GM12892 (cell line): ENCODE measurements around the gene CYP51A1.

Source experiments
- DNase-seq: peaks from one replicate; pipeline ENCODE4 v3.0.0; 2011; ENCODE audit not compliant: insufficient read length
- FAIRE-seq: peaks from 2 replicates; lab custom pipeline; 2011; peaks lifted over from hg19 to GRCh38; lab: Jason Lieb, UNC
- POLR2A ChIP-seq: IDR thresholded peaks from 2 replicates; pipeline ENCODE4 v1.6.1; 2011; ENCODE audit warnings: low read depth, low read length, control low read depth
- POLR2AphosphoS5 ChIP-seq: IDR thresholded peaks from 2 replicates; pipeline ENCODE4 v1.6.1; 2011; ENCODE audit warnings: low read depth, low read length, control low read depth
- TAF1 ChIP-seq: IDR thresholded peaks from 2 replicates; pipeline ENCODE4 v1.6.1; 2011; ENCODE audit warnings: low read depth, mild to moderate bottlenecking, control low read depth, low read length, borderline replicate concordance

The CYP51A1 gene

DNA sequence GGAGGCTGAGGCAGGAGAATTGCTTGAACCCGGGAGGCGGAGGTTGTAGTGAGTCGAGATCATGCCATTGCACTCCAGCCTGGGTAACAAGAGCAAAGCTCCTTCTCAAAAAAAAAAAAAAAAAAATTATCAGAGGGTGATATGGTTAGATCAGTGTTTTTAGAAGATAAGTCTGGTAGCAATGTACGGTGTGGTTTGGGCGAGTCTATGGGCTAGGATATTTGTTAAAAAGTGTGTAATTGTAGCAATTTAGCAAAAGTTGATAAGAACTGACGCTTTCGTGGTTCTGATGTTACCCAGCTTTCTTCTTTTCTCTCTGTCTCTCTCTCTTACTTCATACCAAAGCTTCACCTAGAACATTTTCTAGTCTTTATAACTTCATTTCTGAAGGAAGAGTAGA lies 6.9 kb upstream of the CYP51A1 start:
- FAIRE-seq (no peak), DNase-seq (no peak)
- no peak for TF ChIP-seq POLR2A
- TF ChIP-seq POLR2AphosphoS5: no peak
- TF ChIP-seq TAF1: no peak

DNA sequence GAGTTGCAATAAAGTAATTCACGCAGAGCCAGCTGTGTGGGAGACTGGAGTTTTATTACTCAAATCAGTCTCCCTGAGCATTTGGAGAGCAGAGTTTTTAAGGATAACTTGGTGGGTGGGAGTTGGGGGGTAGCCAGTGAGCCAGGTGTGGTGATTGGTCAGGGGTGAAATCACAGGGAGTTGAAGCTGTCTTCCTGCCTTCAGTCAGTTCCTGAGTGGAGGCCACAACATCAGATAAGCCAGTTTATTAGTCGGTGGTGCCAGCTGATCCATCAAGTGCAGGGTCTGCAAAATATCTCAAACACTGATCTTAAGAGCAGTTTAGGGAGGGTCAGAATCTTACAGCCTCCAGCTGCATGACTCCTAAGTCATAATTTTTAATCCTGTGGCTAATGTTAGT lies 3.3 kb upstream of the CYP51A1 start:
- FAIRE-seq: no peak
- DNase-seq: no peak
- TF ChIP-seq POLR2A: no peak
- TF ChIP-seq TAF1: no peak
- TF ChIP-seq POLR2AphosphoS5: no peak

DNA sequence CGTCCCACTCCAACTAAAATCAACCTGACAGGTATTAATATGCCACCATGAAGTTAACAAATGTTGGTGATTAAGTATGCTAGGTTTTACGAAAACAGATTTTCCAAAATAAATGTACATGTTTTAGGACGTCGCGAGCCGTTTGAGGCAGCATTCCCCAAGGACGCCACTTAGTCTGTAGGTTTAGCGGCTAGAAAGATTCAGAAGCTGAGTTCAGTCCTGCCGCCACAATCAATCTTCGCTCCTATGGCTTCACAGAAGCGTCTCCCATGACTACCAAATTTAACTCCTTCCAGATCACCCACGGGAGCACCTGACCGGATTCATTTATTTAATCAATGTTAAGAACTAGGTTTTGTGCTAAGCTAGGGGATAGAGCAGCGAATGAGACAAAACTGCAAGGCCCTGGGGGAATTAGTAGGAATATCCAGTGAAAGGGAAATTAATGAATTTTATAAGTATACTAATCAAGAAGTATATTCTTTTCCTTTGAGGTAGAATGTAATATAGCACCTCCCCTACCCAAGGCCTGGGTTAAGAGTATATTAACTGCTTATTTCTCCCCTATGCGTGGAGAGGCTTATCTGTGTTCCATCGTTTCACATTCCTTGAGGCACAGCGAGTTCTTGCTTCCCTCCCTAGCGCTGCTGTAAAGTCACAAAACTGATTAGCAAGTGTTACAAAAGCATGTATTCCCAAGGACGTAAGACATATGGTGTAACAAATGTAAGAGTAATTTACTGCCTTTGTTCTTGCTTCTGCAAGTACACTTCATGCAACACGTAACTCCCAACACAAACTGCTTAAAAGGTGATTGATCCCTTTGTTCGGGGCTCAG lies 994 bp upstream of the CYP51A1 start:
- no peak for TF ChIP-seq POLR2A
- no peak for TF ChIP-seq POLR2AphosphoS5
- TF ChIP-seq TAF1: no peak
- peak; percentile 3 for DNase-seq
- no peak for FAIRE-seq

DNA sequence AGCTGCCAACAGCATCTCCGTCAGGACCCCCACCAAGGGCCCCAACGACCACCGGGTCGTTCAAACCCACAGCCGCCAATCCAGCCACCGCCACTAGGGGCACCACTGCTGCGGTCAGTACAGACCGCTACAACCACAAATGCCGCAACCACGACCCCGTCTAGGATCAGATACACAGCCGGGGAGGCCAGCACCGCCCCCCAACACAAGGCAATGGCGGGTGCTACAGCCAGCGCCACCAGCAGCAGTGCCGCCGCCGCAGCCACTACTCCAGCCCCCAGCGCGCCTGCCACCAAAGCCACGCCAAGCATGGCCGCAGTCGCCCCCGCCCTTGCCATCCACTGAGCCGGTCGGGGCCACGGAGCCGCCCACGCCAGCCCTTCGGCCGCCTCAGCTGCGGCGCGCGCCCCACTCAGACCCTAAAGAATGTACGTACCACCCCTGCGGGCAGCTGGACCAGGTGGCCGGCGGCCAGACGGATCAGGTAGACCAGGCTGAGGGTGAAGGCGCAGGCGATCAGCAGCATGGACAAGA lies 473 bp downstream of the CYP51A1 start:
- DNase-seq (peak; percentile 32), FAIRE-seq (peak; percentile 33)
- no peak for TF ChIP-seq POLR2A
- TF ChIP-seq TAF1: no peak
- TF ChIP-seq POLR2AphosphoS5: no peak

DNA sequence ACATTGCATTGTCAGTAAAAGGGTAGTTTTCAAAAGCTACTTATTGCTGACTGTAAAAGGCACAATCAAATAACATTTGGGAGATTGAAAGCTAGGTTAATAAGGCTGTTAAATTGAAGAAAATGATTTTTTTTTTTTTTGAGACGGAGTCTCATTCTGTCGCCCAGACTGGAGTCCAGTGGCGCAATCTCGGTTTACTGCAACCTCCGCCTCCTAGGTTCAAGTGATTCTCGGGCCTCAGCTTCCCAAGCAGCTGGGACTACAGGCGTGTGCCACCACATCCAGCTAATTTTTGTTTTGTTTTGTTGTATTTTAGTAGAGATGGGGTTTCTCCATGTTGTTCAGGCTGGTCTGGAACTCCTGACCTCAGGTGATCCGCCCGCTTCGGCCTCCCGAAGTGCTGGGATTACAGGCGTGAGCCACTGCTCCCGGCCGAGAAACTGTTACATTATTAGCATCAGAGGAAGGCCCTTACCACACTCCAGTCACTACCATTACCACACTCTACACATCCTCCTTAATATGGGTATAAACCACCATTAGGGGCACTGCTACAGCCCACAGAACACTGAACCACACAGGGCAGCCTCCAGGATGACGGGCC lies 1.0 kb downstream of the CYP51A1 start:
- FAIRE-seq: no peak
- DNase-seq: no peak
- TF ChIP-seq POLR2A (no peak), TAF1 (no peak), POLR2AphosphoS5 (no peak)

DNA sequence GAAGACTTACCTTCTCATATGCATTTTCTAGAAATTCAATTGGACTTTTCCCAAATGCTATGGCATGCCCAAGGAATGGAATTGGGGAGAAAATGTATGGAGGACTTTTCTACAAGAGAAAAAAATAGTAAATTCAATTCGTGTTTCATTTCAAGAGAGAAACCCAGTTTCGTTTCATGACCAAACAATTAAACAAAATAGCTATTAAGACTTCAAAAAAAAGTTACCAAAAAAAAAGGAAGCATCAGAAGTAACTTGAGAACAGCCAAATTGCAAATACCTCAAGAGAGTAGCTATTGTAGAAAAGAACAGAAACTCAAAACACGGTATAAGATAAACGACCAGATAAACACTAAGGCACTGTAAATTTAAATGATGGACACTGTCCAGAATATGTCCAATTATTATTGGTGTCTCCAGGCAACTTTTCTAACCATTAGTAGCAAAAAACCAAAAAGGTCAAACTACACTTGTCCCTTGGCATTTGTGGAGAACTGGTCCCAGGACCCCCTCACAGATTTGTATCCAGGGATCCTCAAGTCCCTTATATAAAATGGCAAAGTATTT lies 2.4 kb downstream of the CYP51A1 start:
- DNase-seq (no peak), FAIRE-seq (no peak)
- TF ChIP-seq POLR2A: no peak
- no peak for TF ChIP-seq POLR2AphosphoS5
- no peak for TF ChIP-seq TAF1

DNA sequence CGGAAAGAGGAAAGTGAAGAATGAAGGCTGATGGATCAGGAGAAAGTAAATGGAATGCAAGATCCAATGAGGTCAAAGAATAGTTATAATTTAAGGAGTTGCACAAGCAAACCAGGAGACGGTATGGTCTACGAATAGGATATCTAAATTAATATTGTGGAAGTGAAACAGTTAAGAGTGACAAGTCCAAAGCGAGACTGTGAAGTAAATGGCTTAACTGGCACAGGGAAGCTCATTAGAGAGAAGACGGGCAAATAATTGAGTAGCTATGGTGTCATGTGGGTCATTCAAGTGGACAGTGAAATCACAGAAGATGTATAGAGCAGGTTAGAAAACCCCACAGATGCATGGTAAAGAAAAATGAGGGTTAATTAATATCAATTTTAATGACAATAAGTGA lies 3.2 kb downstream of the CYP51A1 start:
- DNase-seq: no peak
- no peak for TF ChIP-seq POLR2AphosphoS5
- TF ChIP-seq TAF1: no peak
- no peak for TF ChIP-seq POLR2A
- no peak for FAIRE-seq

DNA sequence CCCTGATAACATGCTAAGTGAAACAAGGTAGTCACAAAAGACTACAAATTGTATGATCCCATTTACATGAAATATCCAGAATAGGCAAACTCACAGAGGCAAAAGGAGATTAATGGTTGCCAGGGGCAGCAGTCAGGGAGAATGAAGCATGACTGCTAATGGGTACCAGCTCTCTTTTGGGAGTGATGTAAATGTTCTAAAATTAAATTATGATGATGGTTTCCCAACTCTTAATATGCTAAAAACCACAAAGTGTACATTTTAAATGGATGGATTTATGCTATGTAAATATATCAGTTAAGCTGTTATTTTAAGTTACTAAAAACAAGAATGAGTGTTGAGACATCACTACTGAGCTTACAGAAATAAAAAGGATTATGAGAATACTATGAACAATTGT lies 12.6 kb downstream of the CYP51A1 start:
- DNase-seq (no peak), FAIRE-seq (no peak)

DNA sequence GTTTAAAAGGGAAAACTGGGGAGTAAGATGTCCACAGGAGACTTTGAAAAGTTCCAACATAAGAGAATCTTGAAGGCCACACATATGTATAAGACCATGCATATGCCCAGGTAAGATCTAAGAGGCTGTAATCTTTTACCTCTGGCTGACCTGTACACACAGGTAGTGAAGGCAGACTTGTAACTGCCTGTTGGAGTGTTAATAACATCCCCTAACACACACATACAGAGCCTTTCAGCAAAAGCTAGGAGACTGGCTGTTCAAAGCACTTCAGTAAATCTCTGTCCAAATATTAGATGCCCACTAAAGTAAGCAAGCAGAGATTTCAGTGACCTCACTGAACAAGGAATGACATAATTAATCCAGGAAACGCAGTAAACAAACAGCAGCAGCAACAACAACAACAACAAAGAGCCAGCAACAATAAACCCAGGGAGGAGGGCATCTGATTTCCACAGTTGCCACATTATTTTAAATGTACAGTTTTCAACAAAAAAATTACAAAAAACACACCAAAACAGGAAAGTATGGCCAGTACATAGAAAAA lies 15.0 kb downstream of the CYP51A1 start:
- DNase-seq (no peak), FAIRE-seq (no peak)
- no peak for TF ChIP-seq POLR2AphosphoS5
- TF ChIP-seq TAF1: no peak
- TF ChIP-seq POLR2A: no peak

More for the DNA sequence above, 12.6 kb downstream of the CYP51A1 start:
- TF ChIP-seq POLR2AphosphoS5 (no peak), POLR2A (no peak), TAF1 (no peak)

DNA sequence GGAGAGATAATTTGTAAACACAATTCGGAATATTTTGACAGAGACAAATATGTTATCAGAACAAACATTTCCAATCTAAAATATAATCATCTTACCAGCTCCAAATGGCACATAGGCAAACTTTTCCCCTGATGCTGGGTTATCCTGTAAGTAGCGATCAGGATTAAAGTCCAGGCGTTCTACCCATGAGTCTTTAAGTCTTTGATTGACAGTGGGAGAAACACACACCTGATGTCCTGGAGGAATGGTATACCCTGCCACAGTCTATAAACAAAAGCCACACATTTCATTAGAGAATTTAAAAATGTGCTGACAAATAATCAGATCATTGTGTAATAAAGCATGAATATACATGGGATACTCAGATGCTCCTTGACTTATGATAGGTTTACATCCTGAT lies 17.3 kb downstream of the CYP51A1 start:
- DNase-seq (no peak), FAIRE-seq (no peak)
- TF ChIP-seq POLR2AphosphoS5 (no peak), TAF1 (no peak), POLR2A (no peak)

DNA sequence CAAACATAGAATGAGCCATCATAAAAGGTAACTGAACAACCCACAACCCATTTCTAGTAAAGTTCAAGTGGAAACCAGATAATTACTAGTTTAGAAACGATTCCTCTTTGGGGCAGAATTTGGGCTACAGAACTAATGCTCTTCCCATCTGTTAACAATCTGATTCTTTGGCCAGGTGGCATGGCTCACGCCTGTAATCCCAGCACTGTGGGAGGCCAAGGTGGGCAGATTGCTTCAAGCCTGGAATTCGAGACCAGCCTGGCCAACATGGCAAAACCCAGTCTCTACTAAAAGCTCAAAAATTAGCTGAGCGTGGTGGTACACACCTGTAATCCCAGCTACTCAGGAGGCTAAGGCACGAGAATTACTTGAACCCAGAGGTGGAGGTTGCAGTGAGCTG lies 18.5 kb downstream of the CYP51A1 start:
- TF ChIP-seq POLR2A: no peak
- no peak for TF ChIP-seq TAF1
- no peak for TF ChIP-seq POLR2AphosphoS5
- FAIRE-seq (no peak), DNase-seq (no peak)

DNA sequence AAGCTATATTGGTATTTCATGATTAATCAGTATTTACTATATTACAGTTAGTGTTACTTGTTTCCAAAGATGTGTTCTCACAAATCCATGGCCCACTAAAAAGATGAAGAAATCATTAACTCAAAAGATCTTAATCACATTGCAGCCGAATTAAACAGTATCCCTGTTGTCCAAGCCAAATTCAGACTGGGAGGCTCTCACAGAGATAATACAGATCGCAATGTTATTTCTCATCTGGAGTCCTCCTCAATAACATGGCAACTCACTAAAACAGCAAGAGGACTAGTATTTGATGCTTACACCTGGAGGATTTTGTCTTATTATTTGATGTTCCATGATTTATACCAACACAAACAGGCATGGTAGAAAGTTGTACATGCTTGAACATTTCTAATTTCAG lies 23.4 kb downstream of the CYP51A1 start:
- DNase-seq (no peak), FAIRE-seq (no peak)
- no peak for TF ChIP-seq POLR2AphosphoS5
- TF ChIP-seq POLR2A: no peak
